Measurements from ENCODE around the gene AGO4. TPM values are rescaled to one million over a fixed set of nuclear protein-coding genes. Genes with fewer than 3 reads are reported as not detected.
A peak's percentile ranks its signal among the peaks of the same experiment; 100 is the strongest.

The AGO4 gene
- total RNA-seq (10 to 100 TPM; 16.8 to 29.9 (median 20.6) TPM), polyA plus RNA-seq (1 to 10 TPM; 3.5 to 6.4 (median 4.8) TPM)

GRCh38 chr1:35807614-35808449 is at the start of gene AGO4:
Gene AGO4 (plus strand): TSS chr1:35808016. CDS start chr1:35808417, 401 bp downstream.
- WGBS, 2 donors = 1 to 2% methylated on average over 105 of the region's 105 CpGs
- peak; percentile 74 for DNase-seq
- TF ChIP-seq POLR2AphosphoS5 (IDR thresholded peaks at IDR 0.05) = peak in 2 of 4 donors; percentile 16 to 68
- TF ChIP-seq EP300 (IDR thresholded peaks at IDR 0.05) = no peak
- Histone ChIP-seq H3K36me3 (no peaks in the 10 kb centered on the region), H3K4me1 (peaks cover 0 to 31% (median 22%) of the 10 kb centered on the region in 4 donors), H3K4me3 (peak within 1 kb of the TSS; percentile 62 to 88 (median 77)), H3K27me3 (no peaks in the 10 kb centered on the region), H3K9me3 (no peaks in the 10 kb centered on the region), H3K27ac (peak within 1 kb of the TSS; percentile 80 to 95 (median 88))
- intact Hi-C loops (cut with DNase I) = no loop called here

- no peak for DNase-seq
- TF ChIP-seq EP300 (IDR thresholded peaks at IDR 0.05) (no peak), POLR2A (IDR thresholded peaks at IDR 0.05) (no peak), CTCF (IDR thresholded peaks at IDR 0.05) (no peak), POLR2AphosphoS5 (IDR thresholded peaks at IDR 0.05) (no peak)
- Histone ChIP-seq H3K4me1 (no peaks in the 10 kb centered on the region), H3K4me3 (no peak overlapping the region), H3K27ac (no peak overlapping the region), H3K9me3 (no peaks in the 10 kb centered on the region), H3K27me3 (no peaks in the 10 kb centered on the region), H3K36me3 (no peaks in the 10 kb centered on the region)
- intact Hi-C loops (cut with DNase I) = no loop called here
- 43 to 62% methylated on average over 2 of the region's 2 CpGs for WGBS, 2 donors
Observed at GRCh38 chr1:35762141-35762540, 45.7 kb upstream of the AGO4 start.

GRCh38 chr1:35763201-35763600 is 44.6 kb upstream of the AGO4 start:
- intact Hi-C loops (cut with DNase I) = no loop called here

GRCh38 chr1:35764283-35764682 is 43.5 kb upstream of the AGO4 start:
- TF ChIP-seq CTCF (IDR thresholded peaks at IDR 0.05) = no peak
- TF ChIP-seq POLR2A (IDR thresholded peaks at IDR 0.05) = no peak
- TF ChIP-seq EP300 (IDR thresholded peaks at IDR 0.05) = no peak
- TF ChIP-seq POLR2AphosphoS5 (IDR thresholded peaks at IDR 0.05) = no peak
- intact Hi-C loops (cut with DNase I) = no loop called here
- Histone ChIP-seq H3K4me1 (peaks cover 0 to 9% (median 6%) of the 10 kb centered on the region in 4 donors), H3K9me3 (no peaks in the 10 kb centered on the region), H3K36me3 (no peaks in the 10 kb centered on the region), H3K27me3 (no peaks in the 10 kb centered on the region), H3K27ac (no peak overlapping the region), H3K4me3 (no peak overlapping the region)
- no peak for DNase-seq
- WGBS, 2 donors = 97% methylated on average over 3 of the region's 3 CpGs

More at GRCh38 chr1:35763201-35763600, 44.6 kb upstream of the AGO4 start:
- TF ChIP-seq POLR2AphosphoS5 (IDR thresholded peaks at IDR 0.05) = no peak
- no peak for TF ChIP-seq EP300 (IDR thresholded peaks at IDR 0.05)
- no peaks in the 10 kb centered on the region for H3K4me1 ChIP-seq
- H3K4me3 ChIP-seq = no peak overlapping the region
- no peaks in the 10 kb centered on the region for H3K9me3 ChIP-seq
- H3K27ac ChIP-seq = no peak overlapping the region
- H3K27me3 ChIP-seq = no peaks in the 10 kb centered on the region
- no peak for DNase-seq
- no peaks in the 10 kb centered on the region for H3K36me3 ChIP-seq

GRCh38 chr1:35768350-35769187 is 39.2 kb upstream of the AGO4 start:
- DNase-seq = no peak
- TF ChIP-seq POLR2A (IDR thresholded peaks at IDR 0.05) (no peak), CTCF (IDR thresholded peaks at IDR 0.05) (no peak), POLR2AphosphoS5 (IDR thresholded peaks at IDR 0.05) (no peak), EP300 (IDR thresholded peaks at IDR 0.05) (no peak)
- Histone ChIP-seq H3K27ac (peak overlapping the region; percentile 68 to 83 (median 76)), H3K27me3 (no peaks in the 10 kb centered on the region), H3K9me3 (no peaks in the 10 kb centered on the region), H3K36me3 (no peaks in the 10 kb centered on the region), H3K4me3 (peak overlapping the region; percentile 39 to 78 (median 69)), H3K4me1 (peaks cover 0 to 13% (median 7%) of the 10 kb centered on the region in 4 donors)
- 18 to 51% methylated on average over 19 of the region's 19 CpGs for WGBS, 2 donors
- intact Hi-C loops (cut with DNase I) = no loop called here

All from sigmoid colon (tissue), 7 donors.